ENCODE results near the gene CADPS2. TPM values are rescaled to one million over a fixed set of nuclear protein-coding genes. Genes with fewer than 3 reads are reported as not detected.

Gene CADPS2
- total and polyA plus RNA-seq, 2 of the 4 experiments (the other 2 are of a cell fraction), result 0.10 to 0.54 TPM

DNA sequence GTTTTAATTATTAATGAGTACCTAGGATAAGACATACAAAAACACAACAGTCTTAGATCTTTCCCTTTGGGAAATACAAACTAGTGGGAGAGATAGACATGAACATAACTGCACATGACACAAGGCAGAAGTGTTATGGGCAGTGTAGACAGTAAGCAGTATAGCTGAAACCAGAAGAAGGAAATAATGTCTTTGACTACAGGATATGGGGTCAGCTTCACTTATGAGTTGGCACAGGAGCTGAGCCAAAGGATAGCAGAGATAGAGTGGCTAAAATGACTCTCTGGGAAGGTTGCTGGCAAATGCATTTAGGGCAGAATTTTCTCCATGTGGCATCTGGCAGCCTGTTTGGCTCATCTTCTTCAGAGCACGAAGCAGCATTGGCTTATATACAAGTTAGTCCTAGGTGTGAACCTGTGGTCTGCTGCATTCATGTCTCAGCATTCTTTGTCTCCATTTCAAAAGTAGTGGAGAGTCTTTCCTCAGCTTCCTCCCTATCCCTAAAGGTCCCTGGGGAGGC is 521.4 kb downstream of the CADPS2 start:
- no peak overlapping the region for H2BK120ac ChIP-seq (ENCODE audit: low read depth, low read length)
- H3K4me3 ChIP-seq (ENCODE audit: insufficient read depth, low read depth, low read length), result no peak overlapping the region
- no peak overlapping the region for H3K18ac ChIP-seq (ENCODE audit: low read depth, low read length)
- H3K9ac ChIP-seq (ENCODE audit: low read depth, low read length), result no peak overlapping the region
- no peak overlapping the region for H4K5ac ChIP-seq (ENCODE audit: low read depth, low read length)
- no peaks in the 10 kb centered on the region for H3K36me3 ChIP-seq (ENCODE audit: control insufficient read depth, insufficient read depth, low read length)
- ChIA-PET CTCF (no interaction called here), POLR2A (ENCODE audit: unreplicated experiment) (no interaction called here)
- no peak overlapping the region for H4K8ac ChIP-seq (ENCODE audit: low read depth in 2 of 2, low read length in 2 of 2)
- H3K79me1 ChIP-seq (ENCODE audit: low read depth in 1 of 2, low read length in 2 of 2), result no peaks in the 10 kb centered on the region
- BruUV-seq (replicated peaks), result no TSS peak
- H2BK5ac ChIP-seq (ENCODE audit: low read depth, low read length, poor library complexity, severe bottlenecking), result no peak overlapping the region
- WGBS, 2 experiments (ENCODE audit: extremely low coverage in 2 of 2, insufficient read length in 1 of 2), result no CpG with 5 or more reads among the region's 1 CpG
- dilution Hi-C loops (cut with HindIII; ENCODE audit: low sequenced_read_pairs, unreplicated experiment) (no loop called here), in situ Hi-C loops (cut with MboI; ENCODE audit: low sequenced_read_pairs) (no loop called here), intact Hi-C loops (cut with micrococcal nuclease) (no loop called here)
- no peak overlapping the region for H3K27ac ChIP-seq (ENCODE audit: insufficient read depth, low read length)
- DNase-seq (no peak), ATAC-seq (ENCODE audit: low read depth) (no peak)
- no peak overlapping the region for H3K4ac ChIP-seq (ENCODE audit: low read depth, low read length)
- no peaks in the 10 kb centered on the region for H3K9me3 ChIP-seq (ENCODE audit: control insufficient read depth, insufficient read depth, low read length)
- no peaks in the 10 kb centered on the region for H3K9me1 ChIP-seq (ENCODE audit: insufficient read depth, low read length)
- no peak overlapping the region for H2AK9ac ChIP-seq (replicated peaks; ENCODE audit: low read depth, low read length, poor library complexity)
- H3K4me1 ChIP-seq (ENCODE audit: control insufficient read depth, insufficient read depth, low read length), result no peaks in the 10 kb centered on the region
- no peak overlapping the region for H2BK20ac ChIP-seq (ENCODE audit: low read depth, low read length)
- no peak overlapping the region for H2AK5ac ChIP-seq (ENCODE audit: low read depth, low read length)
- H3K27me3 ChIP-seq (ENCODE audit: control insufficient read depth, insufficient read depth, low read length), result no peaks in the 10 kb centered on the region
- TF ChIP-seq RAD21 (IDR thresholded peaks at IDR 0.05; ENCODE audit: low read length) (no peak), CEBPB (IDR thresholded peaks at IDR 0.05; ENCODE audit: low read depth, low read length) (no peak), BHLHE40 (IDR thresholded peaks at IDR 0.05; ENCODE audit: low read depth, low read length) (no peak), RFX5 (IDR thresholded peaks at IDR 0.05; ENCODE audit: low read depth, low read length) (no peak), FOS (IDR thresholded peaks at IDR 0.05; ENCODE audit: low read depth, low read length) (no peak), RCOR1 (IDR thresholded peaks at IDR 0.05; ENCODE audit: insufficient replicate concordance, low read length) (no peak), NFE2L2 (IDR thresholded peaks at IDR 0.05; ENCODE audit: low read depth, low read length) (no peak), MXI1 (IDR thresholded peaks at IDR 0.05; ENCODE audit: borderline replicate concordance, low read depth, low read length) (no peak), MAZ (IDR thresholded peaks at IDR 0.05; ENCODE audit: borderline replicate concordance, low read depth, low read length) (no peak), CHD1 (IDR thresholded peaks at IDR 0.05; ENCODE audit: low read depth, low read length) (no peak), POLR2A (IDR thresholded peaks at IDR 0.05; ENCODE audit: low read depth, low read length) (no peak), MAFK (IDR thresholded peaks at IDR 0.05; ENCODE audit: low read depth, low read length) (no peak), SMC3 (IDR thresholded peaks at IDR 0.05; ENCODE audit: low read depth, low read length) (no peak)
- TF ChIP-seq, protein P1, sequence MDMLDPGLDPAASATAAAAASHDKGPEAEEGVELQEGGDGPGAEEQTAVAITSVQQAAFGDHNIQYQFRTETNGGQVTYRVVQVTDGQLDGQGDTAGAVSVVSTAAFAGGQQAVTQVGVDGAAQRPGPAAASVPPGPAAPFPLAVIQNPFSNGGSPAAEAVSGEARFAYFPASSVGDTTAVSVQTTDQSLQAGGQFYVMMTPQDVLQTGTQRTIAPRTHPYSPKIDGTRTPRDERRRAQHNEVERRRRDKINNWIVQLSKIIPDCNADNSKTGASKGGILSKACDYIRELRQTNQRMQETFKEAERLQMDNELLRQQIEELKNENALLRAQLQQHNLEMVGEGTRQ (IDR thresholded peaks at IDR 0.05; ENCODE audit: low read depth, low read length), result no peak
- TF ChIP-seq, protein P2, sequence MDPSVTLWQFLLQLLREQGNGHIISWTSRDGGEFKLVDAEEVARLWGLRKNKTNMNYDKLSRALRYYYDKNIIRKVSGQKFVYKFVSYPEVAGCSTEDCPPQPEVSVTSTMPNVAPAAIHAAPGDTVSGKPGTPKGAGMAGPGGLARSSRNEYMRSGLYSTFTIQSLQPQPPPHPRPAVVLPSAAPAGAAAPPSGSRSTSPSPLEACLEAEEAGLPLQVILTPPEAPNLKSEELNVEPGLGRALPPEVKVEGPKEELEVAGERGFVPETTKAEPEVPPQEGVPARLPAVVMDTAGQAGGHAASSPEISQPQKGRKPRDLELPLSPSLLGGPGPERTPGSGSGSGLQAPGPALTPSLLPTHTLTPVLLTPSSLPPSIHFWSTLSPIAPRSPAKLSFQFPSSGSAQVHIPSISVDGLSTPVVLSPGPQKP (IDR thresholded peaks at IDR 0.05; ENCODE audit: borderline replicate concordance, low read depth, low read length), result no peak
- TF ChIP-seq, protein P3, sequence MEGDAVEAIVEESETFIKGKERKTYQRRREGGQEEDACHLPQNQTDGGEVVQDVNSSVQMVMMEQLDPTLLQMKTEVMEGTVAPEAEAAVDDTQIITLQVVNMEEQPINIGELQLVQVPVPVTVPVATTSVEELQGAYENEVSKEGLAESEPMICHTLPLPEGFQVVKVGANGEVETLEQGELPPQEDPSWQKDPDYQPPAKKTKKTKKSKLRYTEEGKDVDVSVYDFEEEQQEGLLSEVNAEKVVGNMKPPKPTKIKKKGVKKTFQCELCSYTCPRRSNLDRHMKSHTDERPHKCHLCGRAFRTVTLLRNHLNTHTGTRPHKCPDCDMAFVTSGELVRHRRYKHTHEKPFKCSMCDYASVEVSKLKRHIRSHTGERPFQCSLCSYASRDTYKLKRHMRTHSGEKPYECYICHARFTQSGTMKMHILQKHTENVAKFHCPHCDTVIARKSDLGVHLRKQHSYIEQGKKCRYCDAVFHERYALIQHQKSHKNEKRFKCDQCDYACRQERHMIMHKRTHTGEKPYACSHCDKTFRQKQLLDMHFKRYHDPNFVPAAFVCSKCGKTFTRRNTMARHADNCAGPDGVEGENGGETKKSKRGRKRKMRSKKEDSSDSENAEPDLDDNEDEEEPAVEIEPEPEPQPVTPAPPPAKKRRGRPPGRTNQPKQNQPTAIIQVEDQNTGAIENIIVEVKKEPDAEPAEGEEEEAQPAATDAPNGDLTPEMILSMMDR (conservative IDR thresholded peaks at IDR 0.05; ENCODE audit: low read depth, low read length), result no peak
- no peak overlapping the region for H3K4me2 ChIP-seq (ENCODE audit: low read depth, low read length)
- H4K91ac ChIP-seq (ENCODE audit: insufficient read depth, low read depth, low read length), result no peak overlapping the region
- no peaks in the 10 kb centered on the region for H4K20me1 ChIP-seq (ENCODE audit: insufficient read depth, low read length)
- H3K23ac ChIP-seq (ENCODE audit: low read depth, low read length), result no peak overlapping the region
- no peak overlapping the region for H2BK15ac ChIP-seq (ENCODE audit: low read depth, low read length)
- H2AFZ ChIP-seq (replicated peaks; ENCODE audit: low read length, poor library complexity), result no peak overlapping the region
- no peak overlapping the region for H3K14ac ChIP-seq (replicated peaks; ENCODE audit: low read depth, low read length)
- no peak overlapping the region for H3K56ac ChIP-seq (ENCODE audit: extremely low read depth, insufficient read depth, low read length)
